Esophagus squamous epithelium (tissue), 5 donors: ENCODE results near the gene TCP11. TPM values are rescaled to one million over a fixed set of nuclear protein-coding genes. Genes with fewer than 3 reads are reported as not detected.
"Not testable (repeated sequence)": the region's sequence is repeated elsewhere in the genome, so short reads cannot be mapped to it uniquely, and the experiment has no call there.

Experiments
- DNase-seq: peaks from one replicate; lab custom pipeline; 2025; lab: John Stamatoyannopoulos, UW
- H3K27ac ChIP-seq, 4 donors: fragments of 200-600 bp; sonication (generic); one replicate each; pipeline ENCODE4 v1.5.1; 2016 to 2019; ENCODE audit warnings: mild to moderate bottlenecking in 1 of 4
- H3K27me3 ChIP-seq, 4 donors: fragments of 200-600 bp; sonication (generic); 1 replicate in 3 of 4; 2 replicates in 1 of 4; pipeline versions ENCODE4 v1.5.1 to v1.6.0; 2017 to 2021; ENCODE audit warnings: antibody characterized with exemption in 1 of 4
- H3K36me3 ChIP-seq, 3 donors: fragments of 200-600 bp; sonication (generic); one replicate each; pipeline ENCODE4 v1.5.1; 2016 to 2019
- H3K4me1 ChIP-seq, 3 donors: fragments of 200-600 bp; sonication (generic); one replicate each; pipeline ENCODE4 v1.5.1; 2017 to 2019
- H3K4me3 ChIP-seq, 4 donors: fragments of 200-600 bp; sonication (generic); 1 replicate in 3 of 4; 2 replicates in 1 of 4; pipeline ENCODE4 v1.5.1; 2016 to 2019; ENCODE audit warnings: mild to moderate bottlenecking in 2 of 4, moderate library complexity in 1 of 4
- H3K9me3 ChIP-seq, 3 donors: fragments of 200-600 bp; sonication (generic); one replicate each; pipeline ENCODE4 v1.5.1; 2016 to 2019
- CTCF ChIP-seq, 6 experiments: fragments of 450-650 bp in 4 of 6; fragments of 200-600 bp in 2 of 6; sonication (generic) in 2 of 6; IDR thresholded peaks; one replicate each; pipeline ENCODE4 v1.5.1; 2016 to 2019; ENCODE audit warnings: antibody characterized with exemption in 6 of 6, mild to moderate bottlenecking in 4 of 6, moderate library complexity in 4 of 6
- POLR2A ChIP-seq, 4 donors: fragments of 450-650 bp; IDR thresholded peaks; one replicate each; pipeline ENCODE4 v1.6.1; 2017; ENCODE audit warnings: antibody characterized with exemption in 4 of 4, mild to moderate bottlenecking in 4 of 4, moderate library complexity in 3 of 4
- WGBS, 2 donors: methylation state at CpG; one replicate each; pipeline ENCODE4 v1.1.5; 2018; 5-methylcytosine and 5-hydroxymethylcytosine counted together
- intact Hi-C: fragments of 100-400 bp; cut with DNase I; formaldehyde crosslinking; loops from one replicate; pipeline ENCODE4 v1.15.0; 2022
- total RNA-seq, 4 donors: library from RNA; depleted of rRNA; stranded (reverse); fragments of >200 nt; gene quantifications; one replicate each; pipeline ENCODE4 v1.1.0, GENCODE V29; 2016
- donor health status: DM: yes; HTN: yes; CAD: no.

Gene TCP11
- total RNA-seq, 4 donors from 2014 or later: 0.64 TPM; not detected in 3

GRCh38 chr6:35120746-35121145, 20.4 kb downstream of the TCP11 start:
- no peak for DNase-seq
- intact Hi-C loops: no loop called here
- no peak overlapping the region for H3K4me3 ChIP-seq
- H3K9me3 ChIP-seq: peaks cover 0 to 3% (median 0%) of the 10 kb centered on the region in 3 donors
- no peaks in the 10 kb centered on the region for H3K27me3 ChIP-seq
- TF ChIP-seq POLR2A (IDR thresholded peaks at IDR 0.05) (no peak), CTCF (IDR thresholded peaks at IDR 0.05) (no peak)
- no peak overlapping the region for H3K27ac ChIP-seq
- H3K36me3 ChIP-seq: no peaks in the 10 kb centered on the region
- no peaks in the 10 kb centered on the region for H3K4me1 ChIP-seq
- WGBS, 2 donors: 77 to 92% methylated on average over 2 of the region's 2 CpGs

- 88 to 96% methylated on average over 2 of the region's 2 CpGs for WGBS, 2 donors
- intact Hi-C loops: no loop called here
- peaks cover 0 to 5% (median 0%) of the 10 kb centered on the region in 3 donors for H3K4me1 ChIP-seq
- H3K9me3 ChIP-seq: peaks cover 0 to 6% (median 5%) of the 10 kb centered on the region in 3 donors
- DNase-seq: no peak
- H3K36me3 ChIP-seq: no peaks in the 10 kb centered on the region
- H3K27ac ChIP-seq: no peak overlapping the region
- H3K27me3 ChIP-seq: peaks cover 0 to 6% (median 0%) of the 10 kb centered on the region in 4 donors
- no peak for TF ChIP-seq POLR2A (IDR thresholded peaks at IDR 0.05)
- TF ChIP-seq CTCF (IDR thresholded peaks at IDR 0.05): no peak
- H3K4me3 ChIP-seq: no peak overlapping the region
These were observed 32.7 kb downstream of the TCP11 start for GRCh38 chr6:35108309-35108885.

- H3K27me3 ChIP-seq, H3K9me3 ChIP-seq, H3K36me3 ChIP-seq, DNase-seq, H3K4me3 ChIP-seq, H3K27ac ChIP-seq, H3K4me1 ChIP-seq, intact Hi-C loops: not testable (repeated sequence)
- WGBS, 2 donors: 51 to 64% methylated on average over 3 to 5 of the region's 5 CpGs
These were observed 33.4 kb downstream of the TCP11 start for GRCh38 chr6:35107761-35108160.

GRCh38 chr6:35107208-35107607, 33.9 kb downstream of the TCP11 start:
- H3K9me3 ChIP-seq, H3K36me3 ChIP-seq, H3K27me3 ChIP-seq, DNase-seq, H3K27ac ChIP-seq, intact Hi-C loops, H3K4me1 ChIP-seq, H3K4me3 ChIP-seq: not testable (repeated sequence)
- 52 to 65% methylated on average over 6 to 7 of the region's 8 CpGs for WGBS, 2 donors

- H3K9me3 ChIP-seq, DNase-seq, H3K4me3 ChIP-seq, intact Hi-C loops, H3K36me3 ChIP-seq, H3K27ac ChIP-seq, H3K4me1 ChIP-seq: not testable (repeated sequence)
- WGBS, 2 donors: 88 to 92% methylated on average over 3 to 6 of the region's 6 CpGs
- peaks cover 0 to 14% (median 0%) of the 10 kb centered on the region in 4 donors for H3K27me3 ChIP-seq
These were observed 35.1 kb downstream of the TCP11 start for GRCh38 chr6:35106061-35106460.

- no peak for DNase-seq
- Histone ChIP-seq H3K27ac (no peak overlapping the region), H3K4me3 (no peak overlapping the region), H3K4me1 (peaks cover 0 to 5% (median 0%) of the 10 kb centered on the region in 3 donors), H3K9me3 (peaks cover 0 to 5% (median 0%) of the 10 kb centered on the region in 3 donors), H3K36me3 (no peaks in the 10 kb centered on the region), H3K27me3 (peaks cover 0 to 24% (median 0%) of the 10 kb centered on the region in 4 donors)
- TF ChIP-seq POLR2A (IDR thresholded peaks at IDR 0.05): no peak
- TF ChIP-seq CTCF (IDR thresholded peaks at IDR 0.05): no peak
- 88 to 94% methylated on average over 3 of the region's 3 CpGs for WGBS, 2 donors
- intact Hi-C loops: no loop called here
These were observed 36.1 kb downstream of the TCP11 start for GRCh38 chr6:35105078-35105477.
